Epithelial cell of proximal tubule (primary cell): Measurements from ENCODE around the gene EIF2S3. TPM values are rescaled to one million over a fixed set of nuclear protein-coding genes. Genes with fewer than 3 reads are reported as not detected.

Experiments
- DNase-seq: peaks from one replicate; pipeline ENCODE4 v3.0.0-alpha.2; 2011; ENCODE audit warnings: low read depth
- H3K4me3 ChIP-seq: 2 replicates; pipeline ENCODE4 v1.5.1; 2011; ENCODE audit warnings: low read depth, mild to moderate bottlenecking, low read length
- total RNA-seq: library from RNA; depleted of rRNA; stranded (reverse); fragments of >200 nt; gene quantifications from 2 replicates; pipeline ENCODE4 v1.2.3, GENCODE V29; 2015
- TF ChIP-seq, protein P1 (sequence below): conservative IDR thresholded peaks from 2 replicates; pipeline ENCODE4 v1.5.1; 2012; ENCODE audit warnings: low read depth, mild to moderate bottlenecking, low read length

EIF2S3 gene
- total RNA-seq, 1 donor from 2014 or later: 92.7 TPM

GRCh38 chrX:24100713-24101112 lies 46.0 kb downstream of the EIF2S3 start:
- DNase-seq: no peak
- no peak overlapping the region for H3K4me3 ChIP-seq
- TF ChIP-seq, protein P1, sequence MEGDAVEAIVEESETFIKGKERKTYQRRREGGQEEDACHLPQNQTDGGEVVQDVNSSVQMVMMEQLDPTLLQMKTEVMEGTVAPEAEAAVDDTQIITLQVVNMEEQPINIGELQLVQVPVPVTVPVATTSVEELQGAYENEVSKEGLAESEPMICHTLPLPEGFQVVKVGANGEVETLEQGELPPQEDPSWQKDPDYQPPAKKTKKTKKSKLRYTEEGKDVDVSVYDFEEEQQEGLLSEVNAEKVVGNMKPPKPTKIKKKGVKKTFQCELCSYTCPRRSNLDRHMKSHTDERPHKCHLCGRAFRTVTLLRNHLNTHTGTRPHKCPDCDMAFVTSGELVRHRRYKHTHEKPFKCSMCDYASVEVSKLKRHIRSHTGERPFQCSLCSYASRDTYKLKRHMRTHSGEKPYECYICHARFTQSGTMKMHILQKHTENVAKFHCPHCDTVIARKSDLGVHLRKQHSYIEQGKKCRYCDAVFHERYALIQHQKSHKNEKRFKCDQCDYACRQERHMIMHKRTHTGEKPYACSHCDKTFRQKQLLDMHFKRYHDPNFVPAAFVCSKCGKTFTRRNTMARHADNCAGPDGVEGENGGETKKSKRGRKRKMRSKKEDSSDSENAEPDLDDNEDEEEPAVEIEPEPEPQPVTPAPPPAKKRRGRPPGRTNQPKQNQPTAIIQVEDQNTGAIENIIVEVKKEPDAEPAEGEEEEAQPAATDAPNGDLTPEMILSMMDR: no peak

- DNase-seq: no peak
- H3K4me3 ChIP-seq: no peak overlapping the region
- TF ChIP-seq, protein P1: no peak
Observed at GRCh38 chrX:24110069-24110468, 55.3 kb downstream of the EIF2S3 start.

DNA sequence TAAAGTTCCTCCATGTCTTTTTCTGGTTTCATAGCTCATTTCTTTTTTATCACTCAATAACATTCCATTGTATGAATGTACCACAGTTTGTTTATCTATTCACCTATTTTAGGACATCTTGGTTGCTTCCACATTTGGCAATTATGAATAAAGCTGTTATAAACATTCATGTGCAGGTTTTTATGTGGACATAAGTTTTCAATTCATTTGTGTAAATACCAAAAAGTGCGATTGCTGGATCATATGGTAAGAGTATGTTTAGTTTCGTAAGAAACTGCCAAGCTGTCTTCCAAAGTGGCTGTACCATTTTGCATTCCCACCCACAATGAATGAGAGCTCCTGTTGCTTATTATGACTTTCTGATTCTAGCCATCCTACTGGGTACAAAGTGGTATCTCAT lies 58.4 kb downstream of the EIF2S3 start:
- TF ChIP-seq, protein P1: no peak
- H3K4me3 ChIP-seq: no peak overlapping the region
- DNase-seq: no peak

GRCh38 chrX:24117258-24117657 lies 62.5 kb downstream of the EIF2S3 start:
- no peak overlapping the region for H3K4me3 ChIP-seq
- no peak for DNase-seq
- TF ChIP-seq, protein P1: no peak

GRCh38 chrX:24124244-24124799 lies 69.6 kb downstream of the EIF2S3 start:
- TF ChIP-seq, protein P1: no peak
- H3K4me3 ChIP-seq: no peak overlapping the region
- DNase-seq: no peak

GRCh38 chrX:24125028-24125612 lies 70.4 kb downstream of the EIF2S3 start:
- DNase-seq: no peak
- H3K4me3 ChIP-seq: no peak overlapping the region
- TF ChIP-seq, protein P1: no peak

Other genes with a start within 250 kb of the EIF2S3 start
- 18.6 and 40.8 TPM in 2 replicates for gene APOO, start 147.0 kb upstream of the EIF2S3 start, total RNA-seq
- not detected in 2 replicates for gene CXorf58, start 146.9 kb upstream of the EIF2S3 start, total RNA-seq
- 3.4 and 4.9 TPM in 2 replicates for gene KLHL15, start 27.8 kb upstream of the EIF2S3 start, total RNA-seq
- 10.8 and 25.1 TPM in 2 replicates for gene ZFX, start 94.8 kb downstream of the EIF2S3 start, total RNA-seq